HepG2 (cell line): ENCODE results near the gene SATB2. TPM values are rescaled to one million over a fixed set of nuclear protein-coding genes. Genes with fewer than 3 reads are reported as not detected.

ENCODE experiments used
- ATAC-seq: fragments of 200-7000 bp; cut with Tn5 transposase; 3 replicates; pipeline ENCODE4 v1.9.1; 2020; ENCODE audit warnings: mild to moderate bottlenecking, moderate library complexity
- BruUV-seq: library from RNA; stranded (reverse); fragments of 400-500 nt; replicated peaks from 2 replicates; lab custom pipeline; 2021; lab: Mats Ljungman, UMichigan
- CTCF ChIA-PET: fragments of 300-600 bp; formaldehyde crosslinking; extraction: SDS; loops from one replicate; lab custom pipeline; 2021; ENCODE audit warnings: low total read pairs, inconsistent platforms, low intra/inter-chr PET ratio; lab: Yijun Ruan, JAX
- POLR2A ChIA-PET: fragments of 350-600 bp; sonication (Branson Sonifier 250); formaldehyde crosslinking; loops from one replicate; lab custom pipeline; 2020; ENCODE audit warnings: antibody characterized with exemption, inconsistent platforms; lab: Yijun Ruan, JAX
- DNase-seq: peaks from one replicate; pipeline ENCODE4 v3.0.0-alpha.2; 2015; ENCODE audit warnings: low spot score
- FAIRE-seq: peaks from 3 replicates; lab custom pipeline; 2011; peaks lifted over from hg19 to GRCh38; lab: Jason Lieb, UNC
- H2AFZ ChIP-seq: one replicate; pipeline ENCODE4 v1.6.1; 2011; ENCODE audit warnings: low read length, inconsistent platforms
- H3K27ac ChIP-seq: fragments of 300-600 bp; 3 replicates; pipeline ENCODE4 v1.8.0; 2011; ENCODE audit warnings: mixed run types, mild to moderate bottlenecking, mixed read lengths, low read length, inconsistent platforms; ENCODE audit not compliant: insufficient read depth; ENCODE audit errors: extremely low read length
- H3K27me3 ChIP-seq, 2 experiments: fragments of 200-600 bp in 1 of 2; 2 replicates in 1 of 2; 3 replicates in 1 of 2; pipeline versions ENCODE4 v1.6.0 to v1.8.0; 2011; ENCODE audit warnings: low read length in 2 of 2, mild to moderate bottlenecking in 2 of 2, moderate library complexity in 2 of 2, inconsistent platforms in 1 of 2; ENCODE audit not compliant: insufficient read depth in 2 of 2, control insufficient read depth in 1 of 2
- H3K36me3 ChIP-seq, 2 experiments: fragments of 200-600 bp in 1 of 2; replicated peaks in 1 of 2; 2 replicates in 1 of 2; 3 replicates in 1 of 2; pipeline versions ENCODE4 v1.5.1 to v1.8.0; 2011; ENCODE audit warnings: low read length in 2 of 2, inconsistent platforms in 1 of 2; ENCODE audit not compliant: insufficient read depth in 2 of 2, control insufficient read depth in 1 of 2
- H3K4me1 ChIP-seq: 2 replicates; pipeline ENCODE4 v1.5.1; 2012; ENCODE audit warnings: low read length, inconsistent platforms; ENCODE audit not compliant: insufficient read depth
- H3K4me2 ChIP-seq: 2 replicates; pipeline ENCODE4 v1.6.0; 2011; ENCODE audit warnings: low read depth, low read length, inconsistent platforms
- H3K4me3 ChIP-seq, 3 experiments: fragments of 200-600 bp in 1 of 3; sonication (generic), shearing (Covaris generic) in 1 of 3; replicated peaks in 1 of 3; 2 replicates each; pipeline ENCODE4 v1.5.1; 2011 to 2016; ENCODE audit warnings: low read length in 3 of 3, inconsistent platforms in 2 of 3, low read depth in 2 of 3, mild to moderate bottlenecking in 2 of 3, control low read depth in 1 of 3, mixed read lengths in 1 of 3; ENCODE audit not compliant: insufficient read depth in 1 of 3
- H3K79me2 ChIP-seq: one replicate; pipeline ENCODE4 v1.6.1; 2011; ENCODE audit warnings: low read length, inconsistent platforms; ENCODE audit not compliant: insufficient read depth
- H3K9ac ChIP-seq: 2 replicates; pipeline ENCODE4 v1.6.0; 2011; ENCODE audit warnings: mild to moderate bottlenecking, low read depth, low read length, inconsistent platforms; ENCODE audit not compliant: insufficient read depth
- H3K9me3 ChIP-seq: 2 replicates; pipeline ENCODE4 v1.5.1; 2012; ENCODE audit warnings: mild to moderate bottlenecking, low read length
- H4K20me1 ChIP-seq: 2 replicates; pipeline ENCODE4 v1.6.0; 2011; ENCODE audit warnings: inconsistent platforms, mild to moderate bottlenecking, low read length, moderate library complexity; ENCODE audit not compliant: insufficient read depth
- HNRNPH1 ChIP-seq: fragments of 200-400 bp; formaldehyde crosslinking; optimal IDR thresholded peaks from 2 replicates; pipeline ENCODE3; 2017; ENCODE audit warnings: mild to moderate bottlenecking, low read depth, low read length
- IKZF1 ChIP-seq: fragments of 450-650 bp; IDR thresholded peaks from 2 replicates; pipeline ENCODE4 v1.7.1; 2016
- JUND ChIP-seq: sonication (generic); formaldehyde crosslinking; IDR thresholded peaks from 2 replicates; pipeline ENCODE4 v1.8.0; 2022; ENCODE audit warnings: mild to moderate bottlenecking, missing genetic modification reagents
- KLF6 ChIP-seq: IDR thresholded peaks from 2 replicates; pipeline ENCODE4 v1.8.0; 2016; ENCODE audit warnings: missing biosample characterization, missing genetic modification reagents
- MAFK ChIP-seq, 2 experiments: IDR thresholded peaks in 1 of 2; conservative IDR thresholded peaks in 1 of 2; 2 replicates each; pipeline ENCODE4 v1.6.1; 2011; ENCODE audit warnings: improper control_type of control experiment in 2 of 2, low read length in 2 of 2
- MED13 ChIP-seq: sonication (generic); formaldehyde crosslinking; IDR thresholded peaks from 2 replicates; pipeline ENCODE4 v1.5.0; 2020; ENCODE audit warnings: missing genetic modification reagents
- NFE2L2 ChIP-seq: fragments of 150-350 bp; IDR thresholded peaks from 2 replicates; pipeline ENCODE4 v1.6.1; 2014; ENCODE audit warnings: low read length
- PCBP1 ChIP-seq: fragments of 200-400 bp; formaldehyde crosslinking; IDR thresholded peaks from 2 replicates; pipeline ENCODE4 v1.6.1; 2017; ENCODE audit warnings: mild to moderate bottlenecking, low read depth, low read length, borderline replicate concordance
- RCOR2 ChIP-seq: IDR thresholded peaks from 2 replicates; pipeline ENCODE4 v1.6.1; 2016; ENCODE audit warnings: missing biosample characterization, missing genetic modification reagents
- TP53 ChIP-seq: sonication (generic); formaldehyde crosslinking; conservative IDR thresholded peaks from 2 replicates; pipeline ENCODE4 v1.4.0; 2020; ENCODE audit warnings: missing genetic modification reagents
- ZNF329 ChIP-seq: sonication (generic); formaldehyde crosslinking; IDR thresholded peaks from 2 replicates; pipeline ENCODE4 v1.9.0; 2021; ENCODE audit warnings: low read depth, mild to moderate bottlenecking, missing genetic modification reagents
- WGBS: methylation state at CpG from one replicate; pipeline ENCODE4 v1.1.6; 2017; ENCODE audit warnings: low lambda C conversion rate; 5-methylcytosine and 5-hydroxymethylcytosine counted together
- in situ Hi-C: cut with HindIII; loops from 2 replicates; pipeline ENCODE4 v1.10.0; 2017; ENCODE audit warnings: low pct_unique_long_range_greater_than_20kb; ENCODE audit not compliant: extremely low pct_ligation_motif_present
- intact Hi-C: fragments of 100-400 bp; cut with micrococcal nuclease; formaldehyde crosslinking; loops from one replicate; pipeline ENCODE4 v1.10.0; 2022; ENCODE audit not compliant: unreplicated experiment
- polyA plus RNA-seq, 8 experiments: library from polyadenylated mRNA; depleted of rRNA in 3 of 8; stranded (reverse) in 7 of 8; unstranded in 1 of 8; fragments of >200 nt; fragmentation: Illumina TruSeq in 4 of 8; extraction: Trizol in 4 of 8; gene quantifications; 2 replicates each; pipeline versions ENCODE4 v1.2.1 to v1.2.3, GENCODE V29; 2011 to 2016; ENCODE audit warnings: low read depth in 4 of 8, missing spikeins in 1 of 8, mixed read lengths in 1 of 8; ENCODE audit not compliant: insufficient read depth in 1 of 8
- total RNA-seq, 5 experiments: library from RNA; depleted of rRNA; stranded (reverse); fragments of >200 nt; fragmentation: Illumina TruSeq; extraction: Trizol; gene quantifications; 2 replicates each; pipeline ENCODE4 v1.2.3, GENCODE V29; 2016; ENCODE audit warnings: low read depth in 1 of 5
- TF ChIP-seq, protein P1 (sequence below): sonication (generic); formaldehyde crosslinking; IDR thresholded peaks from 2 replicates; pipeline ENCODE4 v1.4.0; 2020; ENCODE audit warnings: mild to moderate bottlenecking, low read depth, missing genetic modification reagents
- TF ChIP-seq, protein P2 (sequence below): sonication (generic); formaldehyde crosslinking; IDR thresholded peaks from 2 replicates; pipeline ENCODE4 v1.4.0; 2020; ENCODE audit warnings: missing genetic modification reagents, mild to moderate bottlenecking, borderline replicate concordance
- TF ChIP-seq, protein P3 (sequence below): sonication (generic); formaldehyde crosslinking; IDR thresholded peaks from 2 replicates; pipeline ENCODE4 v1.5.0; 2020; ENCODE audit warnings: mild to moderate bottlenecking, missing genetic modification reagents
- TF ChIP-seq, protein P4 (sequence below): fragments of 450-650 bp; IDR thresholded peaks from 2 replicates; pipeline ENCODE4 v1.6.1; 2016

The SATB2 gene
- total and polyA plus RNA-seq, 2 of the 13 experiments (the other 11 are each of a cell fraction or from before 2014, with no cell fraction given) = 2.5 to 5.5 TPM

DNA sequence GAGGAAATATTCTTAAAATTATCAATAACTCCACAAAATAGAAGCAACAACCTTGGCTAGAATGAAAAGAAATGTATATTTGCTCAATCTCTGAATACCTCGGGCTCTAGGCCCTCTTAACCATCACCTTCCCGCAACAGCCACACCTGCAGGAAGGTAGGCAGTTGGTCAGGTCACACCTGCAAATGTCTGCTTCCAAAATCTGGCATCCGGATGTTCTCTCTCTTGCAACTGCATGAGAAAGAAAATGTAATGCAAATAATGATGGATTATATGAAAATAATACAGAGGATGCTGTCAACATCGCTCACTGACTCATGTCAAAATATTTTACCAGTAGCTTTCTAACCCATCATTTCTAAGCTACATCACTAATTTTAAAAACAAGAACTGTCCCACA lies 148.3 kb downstream of the SATB2 start:
- BruUV-seq = no TSS peak
- H3K4me3 ChIP-seq = no peak overlapping the region
- no peaks in the 10 kb centered on the region for H3K9me3 ChIP-seq
- no peaks in the 10 kb centered on the region for H3K4me1 ChIP-seq
- no peak for ATAC-seq
- POLR2A ChIA-PET = no interaction called here
- H3K79me2 ChIP-seq = no peaks in the 10 kb centered on the region
- H3K27me3 ChIP-seq = no peaks in the 10 kb centered on the region
- H3K4me2 ChIP-seq = no peak overlapping the region
- no peaks in the 10 kb centered on the region for H4K20me1 ChIP-seq
- in situ Hi-C loops = no loop called here
- TF ChIP-seq, protein P1, sequence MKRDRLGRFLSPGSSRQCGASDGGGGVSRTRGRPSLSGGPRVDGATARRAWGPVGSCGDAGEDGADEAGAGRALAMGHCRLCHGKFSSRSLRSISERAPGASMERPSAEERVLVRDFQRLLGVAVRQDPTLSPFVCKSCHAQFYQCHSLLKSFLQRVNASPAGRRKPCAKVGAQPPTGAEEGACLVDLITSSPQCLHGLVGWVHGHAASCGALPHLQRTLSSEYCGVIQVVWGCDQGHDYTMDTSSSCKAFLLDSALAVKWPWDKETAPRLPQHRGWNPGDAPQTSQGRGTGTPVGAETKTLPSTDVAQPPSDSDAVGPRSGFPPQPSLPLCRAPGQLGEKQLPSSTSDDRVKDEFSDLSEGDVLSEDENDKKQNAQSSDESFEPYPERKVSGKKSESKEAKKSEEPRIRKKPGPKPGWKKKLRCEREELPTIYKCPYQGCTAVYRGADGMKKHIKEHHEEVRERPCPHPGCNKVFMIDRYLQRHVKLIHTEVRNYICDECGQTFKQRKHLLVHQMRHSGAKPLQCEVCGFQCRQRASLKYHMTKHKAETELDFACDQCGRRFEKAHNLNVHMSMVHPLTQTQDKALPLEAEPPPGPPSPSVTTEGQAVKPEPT (CRISPR knock-in tag) = no peak
- TF ChIP-seq IKZF1 (no peak), ZNF329 (CRISPR knock-in tag) (no peak), TP53 (no peak), JUND (no peak), NFE2L2 (no peak), HNRNPH1 (no peak), PCBP1 (no peak), RCOR2 (CRISPR knock-in tag) (no peak), MED13 (CRISPR knock-in tag) (no peak), MAFK (conservative IDR thresholded peaks at IDR 0.05 in 1 of 2, IDR thresholded peaks at IDR 0.05 in 1 of 2; ENCODE audit: low read length in 2 of 2) (no peak), KLF6 (no peak)
- TF ChIP-seq, protein P2, sequence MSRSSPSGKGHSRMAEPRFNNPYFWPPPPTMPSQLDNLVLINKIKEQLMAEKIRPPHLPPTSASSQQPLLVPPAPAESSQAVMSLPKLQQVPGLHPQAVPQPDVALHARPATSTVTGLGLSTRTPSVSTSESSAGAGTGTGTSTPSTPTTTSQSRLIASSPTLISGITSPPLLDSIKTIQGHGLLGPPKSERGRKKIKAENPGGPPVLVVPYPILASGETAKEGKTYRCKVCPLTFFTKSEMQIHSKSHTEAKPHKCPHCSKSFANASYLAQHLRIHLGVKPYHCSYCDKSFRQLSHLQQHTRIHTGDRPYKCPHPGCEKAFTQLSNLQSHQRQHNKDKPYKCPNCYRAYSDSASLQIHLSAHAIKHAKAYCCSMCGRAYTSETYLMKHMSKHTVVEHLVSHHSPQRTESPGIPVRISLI (CRISPR knock-in tag) = no peak
- TF ChIP-seq, protein P3, sequence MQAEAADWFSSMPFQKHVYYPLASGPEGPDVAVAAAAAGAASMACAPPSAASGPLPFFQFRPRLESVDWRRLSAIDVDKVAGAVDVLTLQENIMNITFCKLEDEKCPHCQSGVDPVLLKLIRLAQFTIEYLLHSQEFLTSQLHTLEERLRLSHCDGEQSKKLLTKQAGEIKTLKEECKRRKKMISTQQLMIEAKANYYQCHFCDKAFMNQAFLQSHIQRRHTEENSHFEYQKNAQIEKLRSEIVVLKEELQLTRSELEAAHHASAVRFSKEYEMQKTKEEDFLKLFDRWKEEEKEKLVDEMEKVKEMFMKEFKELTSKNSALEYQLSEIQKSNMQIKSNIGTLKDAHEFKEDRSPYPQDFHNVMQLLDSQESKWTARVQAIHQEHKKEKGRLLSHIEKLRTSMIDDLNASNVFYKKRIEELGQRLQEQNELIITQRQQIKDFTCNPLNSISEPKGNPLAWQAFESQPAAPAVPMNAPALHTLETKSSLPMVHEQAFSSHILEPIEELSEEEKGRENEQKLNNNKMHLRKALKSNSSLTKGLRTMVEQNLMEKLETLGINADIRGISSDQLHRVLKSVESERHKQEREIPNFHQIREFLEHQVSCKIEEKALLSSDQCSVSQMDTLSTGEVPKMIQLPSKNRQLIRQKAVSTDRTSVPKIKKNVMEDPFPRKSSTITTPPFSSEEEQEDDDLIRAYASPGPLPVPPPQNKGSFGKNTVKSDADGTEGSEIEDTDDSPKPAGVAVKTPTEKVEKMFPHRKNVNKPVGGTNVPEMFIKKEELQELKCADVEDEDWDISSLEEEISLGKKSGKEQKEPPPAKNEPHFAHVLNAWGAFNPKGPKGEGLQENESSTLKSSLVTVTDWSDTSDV (CRISPR knock-in tag) = no peak
- TF ChIP-seq, protein P4, sequence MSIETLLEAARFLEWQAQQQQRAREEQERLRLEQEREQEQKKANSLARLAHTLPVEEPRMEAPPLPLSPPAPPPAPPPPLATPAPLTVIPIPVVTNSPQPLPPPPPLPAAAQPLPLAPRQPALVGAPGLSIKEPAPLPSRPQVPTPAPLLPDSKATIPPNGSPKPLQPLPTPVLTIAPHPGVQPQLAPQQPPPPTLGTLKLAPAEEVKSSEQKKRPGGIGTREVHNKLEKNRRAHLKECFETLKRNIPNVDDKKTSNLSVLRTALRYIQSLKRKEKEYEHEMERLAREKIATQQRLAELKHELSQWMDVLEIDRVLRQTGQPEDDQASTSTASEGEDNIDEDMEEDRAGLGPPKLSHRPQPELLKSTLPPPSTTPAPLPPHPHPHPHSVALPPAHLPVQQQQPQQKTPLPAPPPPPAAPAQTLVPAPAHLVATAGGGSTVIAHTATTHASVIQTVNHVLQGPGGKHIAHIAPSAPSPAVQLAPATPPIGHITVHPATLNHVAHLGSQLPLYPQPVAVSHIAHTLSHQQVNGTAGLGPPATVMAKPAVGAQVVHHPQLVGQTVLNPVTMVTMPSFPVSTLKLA = no peak
- no peak overlapping the region for H3K9ac ChIP-seq
- no peak for DNase-seq
- no peak overlapping the region for H2AFZ ChIP-seq
- CTCF ChIA-PET = no interaction called here
- FAIRE-seq = no peak
- H3K27ac ChIP-seq = no peak overlapping the region
- 45% methylated on average over 4 of the region's 4 CpGs for WGBS
- H3K36me3 ChIP-seq = no peaks in the 10 kb centered on the region
- intact Hi-C loops = no loop called here
